ENCODE results near the gene COPZ1. TPM values are rescaled to one million over a fixed set of nuclear protein-coding genes. Genes with fewer than 3 reads are reported as not detected.
"Not testable (repeated sequence)": the region's sequence is repeated elsewhere in the genome, so short reads cannot be mapped to it uniquely, and the experiment has no call there.

COPZ1 gene
- total and polyA plus RNA-seq, 9 of the 15 experiments (the other 6 are each of a cell fraction or from before 2014, with no cell fraction given) = 137 to 487 (median 233) TPM

DNA sequence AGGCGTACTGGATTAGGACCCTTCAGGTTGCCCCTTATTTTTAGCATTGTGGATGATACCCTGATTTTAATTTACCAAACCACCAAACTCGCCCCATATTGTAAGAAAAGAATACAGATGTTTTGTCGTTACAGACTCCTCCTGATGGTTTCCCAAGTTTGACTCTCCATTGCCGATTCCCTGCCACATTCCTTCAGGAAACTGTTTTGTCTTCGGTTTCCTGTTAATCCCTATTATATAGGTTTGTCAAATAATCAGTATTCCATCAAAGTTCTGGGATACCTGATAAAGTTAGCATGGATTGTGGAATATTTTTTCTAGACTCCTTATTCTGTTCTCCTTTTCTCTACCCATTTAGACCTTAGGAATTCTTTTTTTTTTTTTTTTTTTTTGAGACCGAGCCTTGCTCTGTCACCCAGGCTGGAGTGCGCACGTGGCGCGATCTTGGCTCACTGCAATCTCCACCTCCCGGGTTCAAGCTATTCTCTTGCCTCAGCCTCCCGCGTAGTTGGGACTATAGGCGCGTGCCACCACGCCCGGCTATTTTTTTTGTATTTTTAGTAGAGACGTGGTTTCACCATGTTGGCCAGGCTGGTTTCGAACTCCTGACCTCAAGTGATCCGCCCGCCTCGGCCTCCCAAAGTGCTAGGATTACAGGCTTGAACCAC is 645 bp downstream of the COPZ1 start:
- Histone ChIP-seq H2AFZ (ENCODE audit: low read depth, low read length) (peak overlapping the region; percentile 13; the same call in 1 of the 2 replicates), H3K4me2 (ENCODE audit: insufficient read depth, low read length) (peak overlapping the region; percentile 95), H3K79me2 (ENCODE audit: control insufficient read depth, insufficient read depth, low read length) (peaks cover 65% of the 10 kb centered on the region), H3K27ac (ENCODE audit: extremely low read depth, low read depth, low read length) (peak overlapping the region; percentile 96), H3K36me3 (ENCODE audit: control insufficient read depth, insufficient read depth, low read length) (peaks cover 21% of the 10 kb centered on the region), H3K4me1 (replicated peaks in 1 of 2; ENCODE audit: control insufficient read depth in 2 of 2, insufficient read depth in 2 of 2, low read length in 2 of 2) (peaks cover 36 to 42% of the 10 kb centered on the region in 2 experiments; a peak in 4 of 5 replicates), H3K4me3 (peak overlapping the region; percentile 70), H3K9ac (ENCODE audit: insufficient read depth in 1 of 2, low read depth in 2 of 2, low read length in 2 of 2) (peak overlapping the region; percentile 88 to 99)
- in situ Hi-C loops (cut with MboI) (loop anchor here (5.0 kb wide), 1 partner anchor 33 kb away; no protein-coding TSS in a partner anchor), intact Hi-C loops (cut with micrococcal nuclease) (loop anchor here (2.0 to 5.0 kb wide), 2 partner anchors 19 to 37 kb away; partner anchors contain the start of gene GPR84)
- TSS peak; percentile 84 for BruUV-seq (replicated peaks)
- POLR2A ChIA-PET = interaction anchor here (0.7 to 6.7 kb wide), 18 partner anchors 8 to 1643 kb away, joined by 3 to 71 read pairs (median 7); partner anchors contain the start of genes CBX5, HNRNPA1 and NFE2
- CTCF ChIA-PET (ENCODE audit: low intra/inter-chr PET ratio) = interaction anchor here (1.1 to 1.3 kb wide), 3 partner anchors 28 to 54 kb away, joined by 4 to 6 read pairs (median 5); no protein-coding TSS in a partner anchor
- under 1% methylated on average over 22 of the region's 22 CpGs for WGBS (ENCODE audit: insufficient coverage, low coverage, missing lambda C conversion rate)
- not testable (repeated sequence) for H3K27me3 ChIP-seq (ENCODE audit: control insufficient read depth in 2 of 2, insufficient read depth in 2 of 2, low read length in 2 of 2); H4K20me1 ChIP-seq (replicated peaks; ENCODE audit: control insufficient read depth, insufficient read depth, low read length); ATAC-seq; H3K9me3 ChIP-seq (replicated peaks; ENCODE audit: control insufficient read depth, insufficient read depth, low read depth, low read length); FAIRE-seq; H3K9me1 ChIP-seq (ENCODE audit: control insufficient read depth, insufficient read depth, low read length)
- DNase-seq (ENCODE audit: extremely low read depth in 1 of 4, low spot score in 3 of 4) = peak in 1 of 4 experiments; percentile 62
- peak; percentile 97; the same call in 1 of the 2 replicates for TF ChIP-seq NFRKB (IDR thresholded peaks at IDR 0.05; ENCODE audit: low read depth)
- 0 out of 2 replicates have a peak, but pooled peaks have one; percentile 28 for TF ChIP-seq CAMTA2 (CRISPR knock-in tag; conservative IDR thresholded peaks at IDR 0.05)
- 0 out of 2 replicates have a peak, but pooled peaks have one; percentile 6 for TF ChIP-seq ZC3H8 (IDR thresholded peaks at IDR 0.05)
- TF ChIP-seq MXD1 (CRISPR knock-in tag; IDR thresholded peaks at IDR 0.05; ENCODE audit: borderline replicate concordance, poor library complexity, severe bottlenecking) = peak; percentile 41
- TF ChIP-seq DMBX1 (CRISPR knock-in tag; IDR thresholded peaks at IDR 0.05; ENCODE audit: borderline replicate concordance) = 0 out of 2 replicates have a peak, but pooled peaks have one; percentile 29
- TF ChIP-seq TAL1 (IDR thresholded peaks at IDR 0.05) = 0 out of 2 replicates have a peak, but pooled peaks have one; percentile 9
- TF ChIP-seq L3MBTL2 (IDR thresholded peaks at IDR 0.05) = peak; percentile 27; the same call in 1 of the 2 replicates
- TF ChIP-seq, protein P1, sequence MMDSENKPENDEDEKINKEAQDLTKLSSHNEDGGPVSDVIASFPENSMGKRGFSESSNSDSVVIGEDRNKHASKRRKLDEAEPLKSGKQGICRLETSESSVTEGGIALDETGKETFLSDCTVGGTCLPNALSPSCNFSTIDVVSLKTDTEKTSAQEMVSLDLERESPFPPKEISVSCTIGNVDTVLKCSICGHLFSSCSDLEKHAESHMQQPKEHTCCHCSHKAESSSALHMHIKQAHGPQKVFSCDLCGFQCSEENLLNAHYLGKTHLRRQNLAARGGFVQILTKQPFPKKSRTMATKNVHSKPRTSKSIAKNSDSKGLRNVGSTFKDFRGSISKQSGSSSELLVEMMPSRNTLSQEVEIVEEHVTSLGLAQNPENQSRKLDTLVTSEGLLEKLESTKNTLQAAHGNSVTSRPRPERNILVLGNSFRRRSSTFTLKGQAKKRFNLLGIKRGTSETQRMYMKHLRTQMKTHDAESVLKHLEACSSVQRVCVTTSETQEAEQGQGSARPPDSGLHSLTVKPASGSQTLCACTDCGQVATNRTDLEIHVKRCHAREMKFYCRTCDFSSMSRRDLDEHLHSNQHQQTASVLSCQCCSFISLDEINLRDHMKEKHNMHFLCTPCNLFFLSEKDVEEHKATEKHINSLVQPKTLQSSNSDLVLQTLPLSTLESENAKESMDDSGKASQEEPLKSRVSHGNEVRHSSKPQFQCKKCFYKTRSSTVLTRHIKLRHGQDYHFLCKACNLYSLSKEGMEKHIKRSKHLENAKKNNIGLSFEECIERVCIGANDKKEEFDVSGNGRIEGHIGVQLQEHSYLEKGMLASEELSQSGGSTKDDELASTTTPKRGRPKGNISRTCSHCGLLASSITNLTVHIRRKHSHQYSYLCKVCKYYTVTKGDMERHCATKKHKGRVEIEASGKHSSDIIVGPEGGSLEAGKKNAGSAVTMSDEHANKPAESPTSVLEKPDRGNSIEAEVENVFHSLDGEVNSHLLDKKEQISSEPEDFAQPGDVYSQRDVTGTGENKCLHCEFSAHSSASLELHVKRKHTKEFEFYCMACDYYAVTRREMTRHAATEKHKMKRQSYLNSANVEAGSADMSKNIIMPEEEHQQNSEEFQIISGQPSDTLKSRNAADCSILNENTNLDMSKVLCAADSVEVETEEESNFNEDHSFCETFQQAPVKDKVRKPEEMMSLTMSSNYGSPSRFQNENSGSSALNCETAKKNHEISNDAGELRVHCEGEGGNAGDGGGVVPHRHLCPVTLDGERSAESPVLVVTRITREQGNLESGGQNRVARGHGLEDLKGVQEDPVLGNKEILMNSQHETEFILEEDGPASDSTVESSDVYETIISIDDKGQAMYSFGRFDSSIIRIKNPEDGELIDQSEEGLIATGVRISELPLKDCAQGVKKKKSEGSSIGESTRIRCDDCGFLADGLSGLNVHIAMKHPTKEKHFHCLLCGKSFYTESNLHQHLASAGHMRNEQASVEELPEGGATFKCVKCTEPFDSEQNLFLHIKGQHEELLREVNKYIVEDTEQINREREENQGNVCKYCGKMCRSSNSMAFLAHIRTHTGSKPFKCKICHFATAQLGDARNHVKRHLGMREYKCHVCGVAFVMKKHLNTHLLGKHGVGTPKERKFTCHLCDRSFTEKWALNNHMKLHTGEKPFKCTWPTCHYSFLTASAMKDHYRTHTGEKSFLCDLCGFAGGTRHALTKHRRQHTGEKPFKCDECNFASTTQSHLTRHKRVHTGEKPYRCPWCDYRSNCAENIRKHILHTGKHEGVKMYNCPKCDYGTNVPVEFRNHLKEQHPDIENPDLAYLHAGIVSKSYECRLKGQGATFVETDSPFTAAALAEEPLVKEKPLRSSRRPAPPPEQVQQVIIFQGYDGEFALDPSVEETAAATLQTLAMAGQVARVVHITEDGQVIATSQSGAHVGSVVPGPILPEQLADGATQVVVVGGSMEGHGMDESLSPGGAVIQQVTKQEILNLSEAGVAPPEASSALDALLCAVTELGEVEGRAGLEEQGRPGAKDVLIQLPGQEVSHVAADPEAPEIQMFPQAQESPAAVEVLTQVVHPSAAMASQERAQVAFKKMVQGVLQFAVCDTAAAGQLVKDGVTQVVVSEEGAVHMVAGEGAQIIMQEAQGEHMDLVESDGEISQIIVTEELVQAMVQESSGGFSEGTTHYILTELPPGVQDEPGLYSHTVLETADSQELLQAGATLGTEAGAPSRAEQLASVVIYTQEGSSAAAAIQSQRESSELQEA (IDR thresholded peaks at IDR 0.05; ENCODE audit: low read depth) = 0 out of 2 replicates have a peak, but pooled peaks have one; percentile 23
- peak; percentile 32; the same call in 1 of the 2 replicates for TF ChIP-seq POLR2H (tag; IDR thresholded peaks at IDR 0.05; ENCODE audit: low read depth)
- peak; percentile 70; the same call in 1 of the 2 replicates for TF ChIP-seq LARP7 (IDR thresholded peaks at IDR 0.05)
- peak; percentile 78; the same call in 1 of the 2 replicates for TF ChIP-seq ZNF395 (CRISPR knock-in tag; IDR thresholded peaks at IDR 0.05)
